Lung (tissue), 12 donors: Measurements from ENCODE around the gene PEX14. TPM values are rescaled to one million over a fixed set of nuclear protein-coding genes. Genes with fewer than 3 reads are reported as not detected.

Source experiments
- ATAC-seq: fragments of 200-7000 bp; cut with Tn5 transposase; one replicate; pipeline ENCODE4 v1.9.1; 2020; ENCODE audit warnings: moderate number of reproducible peaks; ENCODE audit not compliant: insufficient read depth, low FRiP score
- DNase-seq, 3 donors: peaks; one replicate each; pipeline ENCODE4 v3.0.0-alpha.2; 2013 to 2017
- H3K27ac ChIP-seq, 2 donors: one replicate each; pipeline ENCODE4 v1.5.1; 2013; ENCODE audit warnings: mild to moderate bottlenecking in 2 of 2, moderate library complexity in 2 of 2, control low read depth in 1 of 2, inconsistent platforms in 1 of 2, low read depth in 1 of 2, low read length in 1 of 2
- H3K27me3 ChIP-seq, 3 donors: one replicate each; pipeline ENCODE4 v1.5.1; 2013; ENCODE audit warnings: low read length in 2 of 3; ENCODE audit not compliant: control insufficient read depth in 3 of 3, insufficient read depth in 3 of 3
- H3K36me3 ChIP-seq, 4 donors: one replicate each; pipeline ENCODE4 v1.5.1; 2013; ENCODE audit warnings: low read length in 4 of 4, mild to moderate bottlenecking in 1 of 4, moderate library complexity in 1 of 4; ENCODE audit not compliant: control insufficient read depth in 4 of 4, insufficient read depth in 4 of 4
- H3K4me1 ChIP-seq, 5 donors: one replicate each; pipeline ENCODE4 v1.5.1; 2013; ENCODE audit warnings: low read length in 5 of 5, mild to moderate bottlenecking in 2 of 5, moderate library complexity in 1 of 5; ENCODE audit not compliant: control insufficient read depth in 5 of 5, insufficient read depth in 5 of 5
- H3K4me3 ChIP-seq: one replicate; pipeline ENCODE4 v1.5.1; 2013; ENCODE audit warnings: mild to moderate bottlenecking, control low read depth, moderate library complexity
- H3K9ac ChIP-seq, 2 donors: one replicate each; pipeline ENCODE4 v1.5.1; 2013; ENCODE audit warnings: low read length in 2 of 2, control low read depth in 1 of 2; ENCODE audit not compliant: insufficient read depth in 1 of 2
- H3K9me3 ChIP-seq, 4 donors: one replicate each; pipeline ENCODE4 v1.5.1; 2013; ENCODE audit warnings: low read length in 3 of 4, mild to moderate bottlenecking in 1 of 4, moderate library complexity in 1 of 4; ENCODE audit not compliant: control insufficient read depth in 4 of 4, insufficient read depth in 3 of 4
- CTCF ChIP-seq: IDR thresholded peaks from 2 replicates; pipeline ENCODE4 v1.5.1; 2012; ENCODE audit warnings: mild to moderate bottlenecking; ENCODE audit errors: control extremely low read depth, extremely low read depth
- WGBS, 2 donors: extraction: QIAGEN DNeasy Blood & Tissue Kit; methylation state at CpG; one replicate each; pipeline ENCODE4 v1.1.7; 2013; 5-methylcytosine and 5-hydroxymethylcytosine counted together
- polyA plus RNA-seq, 2 donors: library from polyadenylated mRNA; stranded (reverse); fragments of 200-250 nt; gene quantifications; one replicate each; pipeline ENCODE4 v1.2.1, GENCODE V29; 2013
- total RNA-seq, 2 donors: library from RNA; depleted of rRNA in 1 of 2; stranded (reverse); fragments of >200 nt in 1 of 2; gene quantifications; one replicate each; pipeline ENCODE4 v1.2.1, GENCODE V29; 2014 to 2021
- donor health status: control.
- donor health status: control.
- donor health status: Bipolar disorder and iron deficiency.
- donor health status: healthy.
- donor health status: DM: yes; HTN: yes; CAD: no.

The PEX14 gene
- total and polyA plus RNA-seq, 4 donors: 18.1 to 29.2 (median 20.8) TPM

GRCh38 chr1:10497109-10497508 is 22.4 kb downstream of the PEX14 start:
- Histone ChIP-seq H3K36me3 (peaks cover 0 to 8% (median 6%) of the 10 kb centered on the region in 4 donors), H3K27ac (no peak overlapping the region), H3K9me3 (no peaks in the 10 kb centered on the region), H3K4me3 (no peak overlapping the region), H3K27me3 (no peaks in the 10 kb centered on the region), H3K4me1 (peaks cover 0 to 9% (median 0%) of the 10 kb centered on the region in 5 donors), H3K9ac (no peak overlapping the region)
- DNase-seq (no peak), ATAC-seq (no peak)
- 87 to 90% methylated on average over 7 of the region's 7 CpGs for WGBS, 2 donors
- no peak for TF ChIP-seq CTCF

- no peak for TF ChIP-seq CTCF
- Histone ChIP-seq H3K27ac (no peak overlapping the region), H3K27me3 (no peaks in the 10 kb centered on the region), H3K36me3 (peaks cover 0 to 8% (median 6%) of the 10 kb centered on the region in 4 donors), H3K4me1 (peaks cover 0 to 9% (median 0%) of the 10 kb centered on the region in 5 donors), H3K9ac (no peak overlapping the region), H3K9me3 (no peaks in the 10 kb centered on the region), H3K4me3 (no peak overlapping the region)
- 83 to 92% methylated on average over 8 of the region's 8 CpGs for WGBS, 2 donors
- no peak for DNase-seq
- no peak for ATAC-seq
These were observed 23.5 kb downstream of the PEX14 start for GRCh38 chr1:10498231-10498630.

DNA sequence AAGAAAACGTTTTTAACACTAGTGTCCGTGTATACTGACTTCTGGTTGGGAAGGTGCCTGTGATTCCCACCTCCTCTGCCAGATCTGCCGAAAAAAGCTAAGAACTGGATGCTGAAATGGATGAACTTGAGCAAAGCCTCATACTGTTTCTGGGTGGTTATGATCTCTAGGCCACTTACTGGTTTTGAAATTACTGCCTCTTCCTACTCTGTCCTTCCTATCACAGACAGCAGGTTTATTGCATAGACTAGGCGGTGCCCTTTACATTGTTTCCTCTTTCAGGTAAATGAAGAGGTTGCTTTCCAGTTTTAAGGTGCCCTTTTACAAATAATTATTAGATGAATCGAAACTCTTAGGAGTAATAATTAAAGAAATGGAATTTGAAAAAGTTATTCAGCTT is 27.5 kb downstream of the PEX14 start:
- WGBS, 2 donors: 74% methylated on average over 5 of the region's 5 CpGs

More for the DNA sequence above, 27.5 kb downstream of the PEX14 start:
- DNase-seq (no peak), ATAC-seq (no peak)
- Histone ChIP-seq H3K9ac (no peak overlapping the region), H3K4me1 (peaks cover 0 to 2% (median 0%) of the 10 kb centered on the region in 5 donors), H3K9me3 (no peaks in the 10 kb centered on the region), H3K4me3 (no peak overlapping the region), H3K27ac (no peak overlapping the region), H3K36me3 (no peaks in the 10 kb centered on the region), H3K27me3 (no peaks in the 10 kb centered on the region)
- TF ChIP-seq CTCF: no peak
